PC-3 (cell line): ENCODE data around the gene DNAJB1. TPM values are rescaled to one million over a fixed set of nuclear protein-coding genes. Genes with fewer than 3 reads are reported as not detected.
"Not testable (repeated sequence)": the region's sequence is repeated elsewhere in the genome, so short reads cannot be mapped to it uniquely, and the experiment has no call there.

ENCODE experiments used
- ATAC-seq: fragments of 200-7000 bp; cut with Tn5 transposase; 2 replicates; pipeline ENCODE4 v1.9.1; 2020; ENCODE audit warnings: mild to moderate bottlenecking, moderate library complexity
- BruUV-seq: library from RNA; stranded (reverse); fragments of 400-500 nt; replicated peaks from 2 replicates; lab custom pipeline; 2021; lab: Mats Ljungman, UMichigan
- CTCF ChIA-PET: fragments of 300-600 bp; sonication (Branson Sonifier 250); formaldehyde crosslinking; loops from one replicate; lab custom pipeline; 2022; ENCODE audit warnings: antibody characterized with exemption; lab: Charles Lee
- POLR2A ChIA-PET: fragments of 300-600 bp; sonication (Branson Sonifier 250); formaldehyde crosslinking; loops from one replicate; lab custom pipeline; 2022; ENCODE audit warnings: antibody characterized with exemption; ENCODE audit not compliant: unreplicated experiment; lab: Charles Lee
- DNase-seq: peaks from one replicate; pipeline ENCODE4 v3.0.0-alpha.2; 2015
- H2AFZ ChIP-seq: fragments of 300-600 bp; sonication (generic); 2 replicates; pipeline ENCODE4 v1.6.0; 2016; ENCODE audit warnings: antibody characterized with exemption, low read length
- H3F3A ChIP-seq: fragments of 300-600 bp; sonication (generic); one replicate; pipeline ENCODE4 v1.6.0; 2017; ENCODE audit warnings: antibody characterized with exemption, low read length, control low read depth, mild to moderate bottlenecking; ENCODE audit not compliant: unreplicated experiment
- H3K27ac ChIP-seq: fragments of 300-600 bp; sonication (generic); 2 replicates; pipeline ENCODE4 v1.5.1; 2016; ENCODE audit warnings: mild to moderate bottlenecking, low read length
- H3K27me3 ChIP-seq: fragments of 300-600 bp; sonication (generic); 2 replicates; pipeline ENCODE4 v1.6.1; 2016; ENCODE audit warnings: low read length, mixed read lengths
- H3K36me3 ChIP-seq: fragments of 300-600 bp; sonication (generic); 2 replicates; pipeline ENCODE4 v1.6.1; 2016; ENCODE audit warnings: low read depth, mixed run types, low read length, mixed read lengths
- H3K4me1 ChIP-seq: fragments of 300-600 bp; sonication (generic); 2 replicates; pipeline ENCODE4 v1.5.1; 2016; ENCODE audit warnings: low read length; ENCODE audit not compliant: insufficient read depth
- H3K4me2 ChIP-seq: fragments of 300-600 bp; sonication (generic); 2 replicates; pipeline ENCODE4 v1.6.0; 2016; ENCODE audit warnings: low read length
- H3K4me3 ChIP-seq: fragments of 300-600 bp; sonication (generic); 2 replicates; pipeline ENCODE4 v1.5.1; 2016; ENCODE audit warnings: mild to moderate bottlenecking, low read length, mixed read lengths
- H3K79me2 ChIP-seq: fragments of 300-600 bp; sonication (generic); 2 replicates; pipeline ENCODE4 v1.6.1; 2017; ENCODE audit warnings: low read length, mixed read lengths
- H3K9ac ChIP-seq: fragments of 300-600 bp; sonication (generic); 2 replicates; pipeline ENCODE4 v1.6.0; 2016; ENCODE audit warnings: mild to moderate bottlenecking, low read length
- H3K9me2 ChIP-seq: fragments of 300-600 bp; sonication (generic); replicated peaks from 2 replicates; pipeline ENCODE4 v1.6.1; 2016; ENCODE audit warnings: mixed run types, low read length, mixed read lengths
- H3K9me3 ChIP-seq: fragments of 300-600 bp; sonication (generic); 2 replicates; pipeline ENCODE4 v1.6.1; 2016; ENCODE audit warnings: low read length, mixed read lengths
- H4K20me1 ChIP-seq: fragments of 300-600 bp; sonication (generic); 2 replicates; pipeline ENCODE4 v1.6.1; 2016; ENCODE audit warnings: low read length, mixed read lengths
- EZH2 ChIP-seq: fragments of 300-600 bp; sonication (generic); IDR thresholded peaks from one replicate; pipeline ENCODE4 v1.6.1; 2017; ENCODE audit warnings: antibody characterized with exemption, mild to moderate bottlenecking, low read length; ENCODE audit not compliant: unreplicated experiment
- EZH2phosphoT487 ChIP-seq: fragments of 300-600 bp; sonication (generic); IDR thresholded peaks from 2 replicates; pipeline ENCODE4 v1.6.1; 2018; ENCODE audit warnings: mild to moderate bottlenecking, antibody characterized with exemption, low read length, borderline replicate concordance
- intact Hi-C: fragments of 100-400 bp; cut with micrococcal nuclease; formaldehyde crosslinking; loops from 2 replicates; pipeline ENCODE4 v1.9.0; 2023
- total RNA-seq: library from RNA; depleted of rRNA; stranded (reverse); fragments of >200 nt; gene quantifications from 2 replicates; pipeline ENCODE4 v1.2.3, GENCODE V29; 2014
- TF ChIP-seq, protein P1 (sequence below): fragments of 300-600 bp; sonication (generic); conservative IDR thresholded peaks from 2 replicates; pipeline ENCODE4 v1.5.1; 2017; ENCODE audit warnings: antibody characterized with exemption, low read depth, mild to moderate bottlenecking, low read length

Gene DNAJB1
- total RNA-seq, 1 experiment from 2014 or later = 167 TPM

DNA sequence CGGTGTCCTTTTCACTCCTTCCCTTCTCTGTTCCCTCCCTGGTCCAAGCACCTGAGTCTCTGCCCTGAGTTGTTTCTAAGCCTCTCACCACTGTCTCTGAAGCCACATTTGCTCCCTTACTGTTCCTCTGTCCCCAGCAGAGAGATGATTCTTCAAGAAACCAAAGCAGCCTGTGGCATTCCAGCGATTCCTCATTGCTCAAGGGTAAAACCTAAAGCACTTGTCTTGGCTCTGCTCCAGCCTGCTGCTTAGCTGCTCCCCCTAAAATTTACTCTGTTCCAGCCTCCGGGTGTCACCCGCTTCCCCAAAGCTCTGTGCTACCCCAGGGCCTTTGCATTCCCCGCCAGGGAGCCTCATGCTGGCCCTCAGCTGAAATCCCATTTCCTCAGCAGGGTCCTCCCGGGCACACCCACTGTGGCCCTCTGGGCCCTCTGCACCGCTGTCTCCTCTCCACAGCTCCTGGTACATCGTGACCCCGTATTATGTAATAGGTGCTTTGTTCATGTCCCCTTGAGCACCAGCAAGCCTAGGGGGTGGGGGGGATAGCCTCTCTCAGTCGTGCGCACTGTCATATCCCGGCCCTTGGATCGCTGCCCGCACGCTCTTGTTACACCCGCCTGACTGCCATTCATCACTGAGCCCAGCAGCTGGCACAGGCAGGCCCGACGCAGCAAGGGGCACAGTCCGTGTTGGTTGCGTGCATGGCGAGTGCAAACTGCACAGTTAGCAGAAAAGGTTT lies 26.9 kb upstream of the DNAJB1 start:
- Histone ChIP-seq H2AFZ (no peak overlapping the region), H3K9me3 (no peaks in the 10 kb centered on the region), H3K9me2 (no peaks in the 10 kb centered on the region), H3K4me2 (no peak overlapping the region), H3F3A (no peaks in the 10 kb centered on the region), H3K9ac (no peak overlapping the region), H3K27ac (no peak overlapping the region), H3K27me3 (no peaks in the 10 kb centered on the region), H3K4me3 (no peak overlapping the region), H3K36me3 (no peaks in the 10 kb centered on the region; the same call in 1 of the 2 replicates), H3K4me1 (peaks cover 3% of the 10 kb centered on the region), H4K20me1 (no peaks in the 10 kb centered on the region), H3K79me2 (peaks cover 67% of the 10 kb centered on the region)
- ATAC-seq (no peak), DNase-seq (no peak)
- BruUV-seq = no TSS peak
- TF ChIP-seq, protein P1, sequence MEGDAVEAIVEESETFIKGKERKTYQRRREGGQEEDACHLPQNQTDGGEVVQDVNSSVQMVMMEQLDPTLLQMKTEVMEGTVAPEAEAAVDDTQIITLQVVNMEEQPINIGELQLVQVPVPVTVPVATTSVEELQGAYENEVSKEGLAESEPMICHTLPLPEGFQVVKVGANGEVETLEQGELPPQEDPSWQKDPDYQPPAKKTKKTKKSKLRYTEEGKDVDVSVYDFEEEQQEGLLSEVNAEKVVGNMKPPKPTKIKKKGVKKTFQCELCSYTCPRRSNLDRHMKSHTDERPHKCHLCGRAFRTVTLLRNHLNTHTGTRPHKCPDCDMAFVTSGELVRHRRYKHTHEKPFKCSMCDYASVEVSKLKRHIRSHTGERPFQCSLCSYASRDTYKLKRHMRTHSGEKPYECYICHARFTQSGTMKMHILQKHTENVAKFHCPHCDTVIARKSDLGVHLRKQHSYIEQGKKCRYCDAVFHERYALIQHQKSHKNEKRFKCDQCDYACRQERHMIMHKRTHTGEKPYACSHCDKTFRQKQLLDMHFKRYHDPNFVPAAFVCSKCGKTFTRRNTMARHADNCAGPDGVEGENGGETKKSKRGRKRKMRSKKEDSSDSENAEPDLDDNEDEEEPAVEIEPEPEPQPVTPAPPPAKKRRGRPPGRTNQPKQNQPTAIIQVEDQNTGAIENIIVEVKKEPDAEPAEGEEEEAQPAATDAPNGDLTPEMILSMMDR = no peak
- TF ChIP-seq EZH2 (no peak), EZH2phosphoT487 (no peak)
- ChIA-PET POLR2A (no interaction called here), CTCF (no interaction called here)
- intact Hi-C loops = no loop called here

DNA sequence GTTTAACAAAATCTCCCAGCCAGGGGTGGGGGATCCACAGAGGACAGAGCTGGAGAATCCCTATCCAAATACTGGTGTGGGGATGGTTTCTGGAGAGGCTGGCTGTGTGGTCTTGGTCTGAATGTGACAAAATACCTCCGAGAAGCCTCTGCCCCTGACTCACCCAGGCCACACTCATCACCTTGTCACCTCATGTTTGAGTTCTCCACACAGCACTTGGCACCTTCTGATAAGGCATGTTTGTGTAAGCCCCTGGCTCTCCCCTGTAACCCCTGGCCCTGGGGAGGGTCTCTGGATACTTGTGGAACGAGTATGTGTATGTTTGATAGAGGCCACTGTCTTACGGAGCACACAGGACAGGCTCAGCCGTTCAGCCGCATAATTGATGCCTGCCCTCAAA lies 25.9 kb upstream of the DNAJB1 start:
- Histone ChIP-seq H3K4me3 (no peak overlapping the region), H3K4me1 (no peaks in the 10 kb centered on the region), H2AFZ (no peak overlapping the region), H4K20me1 (no peaks in the 10 kb centered on the region), H3F3A (no peaks in the 10 kb centered on the region), H3K27me3 (no peaks in the 10 kb centered on the region), H3K9ac (no peak overlapping the region), H3K4me2 (no peak overlapping the region), H3K36me3 (peaks cover 4% of the 10 kb centered on the region; the same call in 1 of the 2 replicates), H3K79me2 (peaks cover 70% of the 10 kb centered on the region), H3K9me3 (no peaks in the 10 kb centered on the region), H3K27ac (no peak overlapping the region), H3K9me2 (no peaks in the 10 kb centered on the region)
- DNase-seq (peak; percentile 30), ATAC-seq (0 out of 2 replicates have a peak, but pooled peaks have one; percentile 29)
- no TSS peak for BruUV-seq
- ChIA-PET POLR2A (interaction anchor here (0.7 kb wide), 1 partner anchor 13 kb away, joined by 3 read pairs; no protein-coding TSS in a partner anchor), CTCF (no interaction called here)
- no peak for TF ChIP-seq EZH2phosphoT487
- TF ChIP-seq, protein P1 = no peak
- no peak for TF ChIP-seq EZH2
- intact Hi-C loops = no loop called here

DNA sequence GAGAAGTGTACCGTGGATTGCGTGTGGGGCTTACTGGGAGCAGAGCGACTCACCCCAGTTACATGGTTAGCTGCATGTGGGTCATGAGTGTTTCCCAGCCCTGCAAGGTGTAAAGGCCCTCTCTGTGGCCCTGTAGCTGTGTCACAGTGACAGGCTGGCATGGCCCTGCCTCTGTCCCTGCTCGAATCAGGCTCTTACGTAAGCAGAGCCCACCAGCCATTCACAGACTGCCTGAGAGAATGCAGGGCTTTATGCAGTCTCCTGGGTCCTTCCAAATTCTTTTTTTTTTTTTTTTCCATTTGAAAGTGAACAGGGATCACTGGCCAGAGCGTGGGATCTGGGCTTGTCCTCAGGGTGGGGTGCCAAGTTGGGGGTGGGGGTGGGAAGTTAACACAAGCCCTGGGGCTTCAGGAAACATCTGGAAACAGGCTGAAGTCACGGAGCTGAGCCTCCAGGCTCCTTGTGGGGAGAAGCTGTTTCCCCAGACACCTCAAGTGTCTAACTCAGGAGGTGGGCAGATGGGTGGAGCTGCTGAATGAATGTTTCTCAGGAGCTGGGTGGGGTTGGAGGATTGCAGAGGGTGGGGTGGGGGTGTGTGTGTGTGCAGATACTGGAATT lies 24.6 kb upstream of the DNAJB1 start:
- H3K4me1 ChIP-seq = no peaks in the 10 kb centered on the region
- no peak overlapping the region for H3K9ac ChIP-seq
- no TSS peak for BruUV-seq
- intact Hi-C loops = no loop called here
- H3K9me3 ChIP-seq = no peaks in the 10 kb centered on the region
- no peaks in the 10 kb centered on the region for H4K20me1 ChIP-seq
- H3K9me2 ChIP-seq = no peaks in the 10 kb centered on the region
- ChIA-PET CTCF (no interaction called here), POLR2A (interaction anchor here (0.5 kb wide), 1 partner anchor 1662 kb away, joined by 5 read pairs; no protein-coding TSS in a partner anchor)
- H3F3A ChIP-seq = no peaks in the 10 kb centered on the region
- H3K36me3 ChIP-seq = peaks cover 4% of the 10 kb centered on the region; the same call in 1 of the 2 replicates
- no peak overlapping the region for H3K4me2 ChIP-seq
- H2AFZ ChIP-seq = no peak overlapping the region
- H3K4me3 ChIP-seq = no peak overlapping the region
- no peak overlapping the region for H3K27ac ChIP-seq
- peaks cover 80% of the 10 kb centered on the region for H3K79me2 ChIP-seq
- no peaks in the 10 kb centered on the region for H3K27me3 ChIP-seq
- ATAC-seq = peak; percentile 44; the same call in 1 of the 2 replicates
- TF ChIP-seq EZH2phosphoT487 (no peak), EZH2 (no peak)
- TF ChIP-seq, protein P1 = no peak
- DNase-seq = no peak

- H3K36me3 ChIP-seq, DNase-seq, intact Hi-C loops, H4K20me1 ChIP-seq, H3K4me1 ChIP-seq, BruUV-seq, H3K27ac ChIP-seq, H3K27me3 ChIP-seq, H3K4me2 ChIP-seq, H3F3A ChIP-seq, H3K9me2 ChIP-seq, H3K9me3 ChIP-seq, H3K9ac ChIP-seq, H3K4me3 ChIP-seq, CTCF ChIA-PET, ATAC-seq, H2AFZ ChIP-seq: not testable (repeated sequence)
- peaks cover 87% of the 10 kb centered on the region for H3K79me2 ChIP-seq
- POLR2A ChIA-PET = interaction anchor here (0.5 kb wide), 1 partner anchor 1662 kb away, joined by 5 read pairs; no protein-coding TSS in a partner anchor
Observed at GRCh38 chr19:14541979-14542378, 23.8 kb upstream of the DNAJB1 start.
